HG02798 (cell line): ENCODE measurements around the gene SYCP2L.
"Not testable (repeated sequence)": the region's sequence is repeated elsewhere in the genome, so short reads cannot be mapped to it uniquely, and the experiment has no call there.

Source experiments
- ATAC-seq: cut with Tn5 transposase; IDR thresholded peaks from one replicate; pipeline ENCODE4 v1.9.1; 2021; ENCODE audit warnings: mild to moderate bottlenecking; ENCODE audit not compliant: unreplicated experiment, poor library complexity

The SYCP2L gene

GRCh38 chr6:10999994-11000393 lies 113.1 kb downstream of the SYCP2L start:
- no peak for ATAC-seq

GRCh38 chr6:11002176-11002575 lies 115.3 kb downstream of the SYCP2L start:
- no peak for ATAC-seq

GRCh38 chr6:11003297-11003696 lies 116.4 kb downstream of the SYCP2L start:
- not testable (repeated sequence) for ATAC-seq

- no peak for ATAC-seq
Observed at GRCh38 chr6:11006061-11006460, 119.2 kb downstream of the SYCP2L start.

GRCh38 chr6:11007715-11008608 lies 121.1 kb downstream of the SYCP2L start:
- no peak for ATAC-seq

- ATAC-seq = no peak
Observed at GRCh38 chr6:11008821-11009220, 122.0 kb downstream of the SYCP2L start.

- ATAC-seq = peak; percentile 71
Observed at GRCh38 chr6:11009353-11009752, 122.5 kb downstream of the SYCP2L start.

- no peak for ATAC-seq
Observed at GRCh38 chr6:11011787-11012234, 125.0 kb downstream of the SYCP2L start.

- no peak for ATAC-seq
Observed at GRCh38 chr6:11012295-11012754, 125.5 kb downstream of the SYCP2L start.

GRCh38 chr6:11012976-11013720 lies 126.3 kb downstream of the SYCP2L start:
- no peak for ATAC-seq

- no peak for ATAC-seq
Observed at GRCh38 chr6:11013721-11014070, 126.8 kb downstream of the SYCP2L start.

- ATAC-seq = no peak
Observed at GRCh38 chr6:11015102-11015501, 128.2 kb downstream of the SYCP2L start.

GRCh38 chr6:11016452-11016851 lies 129.6 kb downstream of the SYCP2L start:
- ATAC-seq = no peak

- ATAC-seq = no peak
Observed at GRCh38 chr6:11017090-11017489, 130.2 kb downstream of the SYCP2L start.

- no peak for ATAC-seq
Observed at GRCh38 chr6:11018225-11018624, 131.4 kb downstream of the SYCP2L start.

- no peak for ATAC-seq
Observed at GRCh38 chr6:11021003-11021402, 134.2 kb downstream of the SYCP2L start.

GRCh38 chr6:11021714-11022113 lies 134.9 kb downstream of the SYCP2L start:
- ATAC-seq = no peak

- no peak for ATAC-seq
Observed at GRCh38 chr6:11023032-11023431, 136.2 kb downstream of the SYCP2L start.
